K562 (cell line): Measurements from ENCODE around the gene FCSK. TPM values are rescaled to one million over a fixed set of nuclear protein-coding genes. Genes with fewer than 3 reads are reported as not detected.
A peak's percentile ranks its signal among the peaks of the same experiment; 100 is the strongest.

ENCODE experiments used
- CSDE1 ChIP-seq, 2 experiments: fragments of 450-650 bp; IDR thresholded peaks; 2 replicates each; pipeline ENCODE4 v1.6.1; 2016; ENCODE audit warnings: mild to moderate bottlenecking in 1 of 2
- ETS2 ChIP-seq: IDR thresholded peaks from 2 replicates; pipeline ENCODE4 v1.6.1; 2016; ENCODE audit warnings: borderline replicate concordance, missing genetic modification characterization, mild to moderate bottlenecking, moderate library complexity, missing compliant biosample characterization; ENCODE audit not compliant: poor library complexity, severe bottlenecking
- FOXA1 ChIP-seq: fragments of 450-650 bp; IDR thresholded peaks from 2 replicates; pipeline ENCODE4 v1.6.1; 2016; ENCODE audit warnings: mild to moderate bottlenecking, borderline replicate concordance
- GABPB2 ChIP-seq: fragments of 250-450 bp; sonication (Bioruptor Pico); conservative IDR thresholded peaks from 2 replicates; pipeline ENCODE4 v1.5.1; 2021; ENCODE audit warnings: mild to moderate bottlenecking
- LCOR ChIP-seq: sonication (generic); formaldehyde crosslinking; IDR thresholded peaks from 2 replicates; pipeline ENCODE4 v1.8.0; 2022; ENCODE audit warnings: mild to moderate bottlenecking, missing genetic modification reagents
- POU5F1 ChIP-seq: fragments of 150-350 bp; IDR thresholded peaks from 2 replicates; pipeline ENCODE4 v1.6.1; 2014; ENCODE audit warnings: borderline replicate concordance, low read length, low read depth, mild to moderate bottlenecking; ENCODE audit not compliant: partially characterized antibody
- PRDM10 ChIP-seq: fragments of 450-650 bp; IDR thresholded peaks from 2 replicates; pipeline ENCODE4 v1.6.1; 2018; ENCODE audit not compliant: partially characterized antibody
- RAD51 ChIP-seq: fragments of 450-650 bp; IDR thresholded peaks from 2 replicates; pipeline ENCODE4 v1.7.1; 2016; ENCODE audit warnings: low read depth, mild to moderate bottlenecking, borderline replicate concordance
- RFX1 ChIP-seq: fragments of 450-650 bp; IDR thresholded peaks from 2 replicates; pipeline ENCODE4 v1.6.1; 2016; ENCODE audit warnings: mild to moderate bottlenecking, moderate library complexity
- SMC3 ChIP-seq: conservative IDR thresholded peaks from 2 replicates; pipeline ENCODE4 v1.6.1; 2011; ENCODE audit warnings: low read depth, low read length, improper control_type of control experiment; ENCODE audit not compliant: insufficient read depth
- SRSF7 ChIP-seq: fragments of 200-400 bp; formaldehyde crosslinking; optimal IDR thresholded peaks from 2 replicates; pipeline ENCODE3; 2017; ENCODE audit warnings: mild to moderate bottlenecking, low read depth, low read length
- STAT6 ChIP-seq: sonication (generic); formaldehyde crosslinking; IDR thresholded peaks from 2 replicates; pipeline ENCODE4 v1.8.1; 2023; ENCODE audit warnings: mild to moderate bottlenecking, missing genetic modification reagents
- TSHZ1 ChIP-seq: fragments of 250-450 bp; sonication (Bioruptor Pico); IDR thresholded peaks from 2 replicates; pipeline ENCODE4 v1.4.0; 2020; ENCODE audit warnings: mild to moderate bottlenecking, moderate library complexity
- USF1 ChIP-seq: sonication (generic); formaldehyde crosslinking; IDR thresholded peaks from 2 replicates; pipeline ENCODE4 v1.9.0; 2022; ENCODE audit warnings: mild to moderate bottlenecking, missing genetic modification reagents
- ZFX ChIP-seq: sonication (generic); formaldehyde crosslinking; IDR thresholded peaks from 2 replicates; pipeline ENCODE4 v1.8.0; 2022; ENCODE audit warnings: mild to moderate bottlenecking, missing genetic modification reagents, moderate library complexity
- ZNF143 ChIP-seq: sonication (generic); formaldehyde crosslinking; IDR thresholded peaks from 2 replicates; pipeline ENCODE4 v1.9.0; 2022; ENCODE audit warnings: mild to moderate bottlenecking, missing genetic modification reagents
- polyA plus RNA-seq, 8 experiments: library from polyadenylated mRNA; depleted of rRNA in 4 of 8; stranded (reverse) in 5 of 8; unstranded in 3 of 8; fragments of >200 nt; fragmentation: Nextera tagmentation in 2 of 8; fragmentation: Illumina TruSeq in 1 of 8; extraction: Ambion mirVana in 2 of 8; extraction: Trizol in 1 of 8; gene quantifications; 2 replicates each; pipeline versions ENCODE4 v1.2.1 to v1.2.3, GENCODE V29; 2011 to 2014; ENCODE audit warnings: inconsistent platforms in 1 of 8, missing spikeins in 1 of 8
- total RNA-seq, 7 experiments: library from RNA; depleted of rRNA in 6 of 7; stranded (reverse); fragments of >200 nt in 6 of 7; fragmentation: Illumina TruSeq in 2 of 7; extraction: Trizol in 2 of 7; gene quantifications; 2 replicates each; pipeline versions ENCODE4 v1.2.1 to v1.2.3, GENCODE V29; 2011 to 2021; ENCODE audit warnings: low replicate concordance in 1 of 7

Gene FCSK
- total and polyA plus RNA-seq, 9 of the 15 experiments (the other 6 are each of a cell fraction or from before 2014, with no cell fraction given): 0.92 to 18.6 (median 8.3) TPM

GRCh38 chr16:70438969-70439862, 15.2 kb upstream of the FCSK start, which contains the start of gene ST3GAL2 (continued):
- TF ChIP-seq PRDM10: peak; percentile 29
- TF ChIP-seq LCOR (CRISPR knock-in tag): no peak
- TF ChIP-seq USF1: no peak
- no peak for TF ChIP-seq ETS2 (tag)
- no peak for TF ChIP-seq CSDE1 (IDR thresholded peaks at IDR 0.05)
- TF ChIP-seq SRSF7: no peak
- no peak for TF ChIP-seq STAT6 (CRISPR knock-in tag)
- TF ChIP-seq SMC3: no peak
- TF ChIP-seq GABPB2 (CRISPR knock-in tag): no peak
- TF ChIP-seq RAD51: no peak
- TF ChIP-seq POU5F1: peak; percentile 88
- TF ChIP-seq ZNF143 (CRISPR knock-in tag): peak; percentile 99
- no peak; the same call in 1 of the 2 replicates for TF ChIP-seq TSHZ1
- no peak for TF ChIP-seq FOXA1
- TF ChIP-seq ZFX (CRISPR knock-in tag): peak; percentile 35
- peak; percentile 53; the same call in 1 of the 2 replicates for TF ChIP-seq RFX1
